Measurements from ENCODE around the gene NR2E1. TPM values are rescaled to one million over a fixed set of nuclear protein-coding genes. Genes with fewer than 3 reads are reported as not detected.
A peak's percentile ranks its signal among the peaks of the same experiment; 100 is the strongest.

NR2E1 gene
- total and polyA plus RNA-seq, 2 of the 13 experiments (the other 11 are each of a cell fraction or from before 2014, with no cell fraction given) = not detected

GRCh38 chr6:108133594-108134179, 32.1 kb upstream of the NR2E1 start (continued):
- peak; percentile 35; the same call in 1 of the 2 replicates for TF ChIP-seq TFAP4 (IDR thresholded peaks at IDR 0.05; ENCODE audit: borderline replicate concordance, low read depth)
- TF ChIP-seq CEBPG (CRISPR knock-in tag; IDR thresholded peaks at IDR 0.05) = peak; percentile 59
- no peak for TF ChIP-seq ZNF501 (CRISPR knock-in tag; IDR thresholded peaks at IDR 0.05)
- peak; percentile 44; the same call in 1 of the 2 replicates for TF ChIP-seq RAD21 (CRISPR knock-in tag; IDR thresholded peaks at IDR 0.05)
- TF ChIP-seq ZFP91 (CRISPR knock-in tag; IDR thresholded peaks at IDR 0.05; ENCODE audit: borderline replicate concordance) = peak; percentile 39
- peak; percentile 62; the same call in 1 of the 2 replicates for TF ChIP-seq ZGPAT (CRISPR knock-in tag; IDR thresholded peaks at IDR 0.05)
- 0 out of 2 replicates have a peak, but pooled peaks have one; percentile 48 for TF ChIP-seq ZNF563 (CRISPR knock-in tag; IDR thresholded peaks at IDR 0.05)
- 0 out of 4 replicates have a peak, but pooled peaks of 1 of the 2 experiments have one; percentile 16 for TF ChIP-seq HMGXB4 (CRISPR knock-in tag; IDR thresholded peaks at IDR 0.05; ENCODE audit: borderline replicate concordance in 1 of 2, low read depth in 1 of 2)
- TF ChIP-seq POGZ (CRISPR knock-in tag; IDR thresholded peaks at IDR 0.05) = peak; percentile 31; the same call in 1 of the 2 replicates
- TF ChIP-seq ZNF782 (CRISPR knock-in tag; IDR thresholded peaks at IDR 0.05; ENCODE audit: borderline replicate concordance) = no peak
- TF ChIP-seq GABPB1 (CRISPR knock-in tag; IDR thresholded peaks at IDR 0.05) = peak; percentile 71; the same call in 1 of the 2 replicates
- no peak for TF ChIP-seq THAP8 (CRISPR knock-in tag; IDR thresholded peaks at IDR 0.05; ENCODE audit: borderline replicate concordance)
- peak; percentile 81 for TF ChIP-seq FOSL2 (CRISPR knock-in tag; IDR thresholded peaks at IDR 0.05)
- peak; percentile 59; the same call in 1 of the 2 replicates for TF ChIP-seq KAT8 (CRISPR knock-in tag; IDR thresholded peaks at IDR 0.05)
- TF ChIP-seq ZNF687 (CRISPR knock-in tag; IDR thresholded peaks at IDR 0.05) = peak; percentile 87
- TF ChIP-seq JUN (CRISPR knock-in tag; IDR thresholded peaks at IDR 0.05) = peak; percentile 94
- TF ChIP-seq ATF7-NPFF (CRISPR knock-in tag; IDR thresholded peaks at IDR 0.05; ENCODE audit: low read depth) = no peak
- TF ChIP-seq POLR2G (IDR thresholded peaks at IDR 0.05; ENCODE audit: low read depth, low read length) = peak; percentile 65; the same call in 1 of the 2 replicates
